Measurements from ENCODE around the gene ANXA11. TPM values are rescaled to one million over a fixed set of nuclear protein-coding genes. Genes with fewer than 3 reads are reported as not detected.
"Not testable (repeated sequence)": the region's sequence is repeated elsewhere in the genome, so short reads cannot be mapped to it uniquely, and the experiment has no call there.

The ANXA11 gene
- total and polyA plus RNA-seq, 2 of the 4 experiments (the other 2 are of a cell fraction): 39.4 to 109 TPM

DNA sequence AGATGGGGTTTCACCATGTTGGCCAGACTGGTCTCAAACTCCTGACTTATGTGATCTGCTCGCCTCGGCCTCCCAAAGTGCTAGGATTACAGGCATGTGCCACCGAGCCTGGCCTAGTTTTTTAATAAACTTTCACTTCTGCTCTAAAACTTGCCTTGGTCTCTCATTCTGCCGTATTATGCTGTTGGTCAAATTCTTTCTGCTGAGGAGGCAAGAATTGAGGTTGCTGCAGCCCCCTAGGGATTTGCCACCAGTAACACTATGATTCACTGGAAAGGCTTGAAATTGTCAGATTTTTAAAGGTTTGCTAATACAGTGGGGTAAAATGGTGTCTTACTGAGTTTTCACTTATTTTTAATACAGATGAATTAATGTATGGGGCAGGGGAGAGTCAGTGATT lies 21.4 kb upstream of the ANXA11 start:
- H4K91ac ChIP-seq (ENCODE audit: insufficient read depth, low read depth, low read length); H3K14ac ChIP-seq (replicated peaks; ENCODE audit: low read depth, low read length); in situ Hi-C loops (cut with MboI; ENCODE audit: low sequenced_read_pairs); H2BK5ac ChIP-seq (ENCODE audit: low read depth, low read length, poor library complexity, severe bottlenecking); POLR2A ChIA-PET (ENCODE audit: unreplicated experiment); H3K27ac ChIP-seq (ENCODE audit: insufficient read depth, low read length); H3K23ac ChIP-seq (ENCODE audit: low read depth, low read length); H2AFZ ChIP-seq (replicated peaks; ENCODE audit: low read length, poor library complexity); DNase-seq; H4K8ac ChIP-seq (ENCODE audit: low read depth in 2 of 2, low read length in 2 of 2); H3K18ac ChIP-seq (ENCODE audit: low read depth, low read length); dilution Hi-C loops (cut with HindIII; ENCODE audit: low sequenced_read_pairs, unreplicated experiment); H2AK5ac ChIP-seq (ENCODE audit: low read depth, low read length); H3K4me2 ChIP-seq (ENCODE audit: low read depth, low read length); H4K5ac ChIP-seq (ENCODE audit: low read depth, low read length); H3K27me3 ChIP-seq (ENCODE audit: control insufficient read depth, insufficient read depth, low read length); H2BK15ac ChIP-seq (ENCODE audit: low read depth, low read length); H2BK120ac ChIP-seq (ENCODE audit: low read depth, low read length); H3K4ac ChIP-seq (ENCODE audit: low read depth, low read length); H2BK20ac ChIP-seq (ENCODE audit: low read depth, low read length); H4K20me1 ChIP-seq (ENCODE audit: insufficient read depth, low read length); H3K4me3 ChIP-seq (ENCODE audit: insufficient read depth, low read depth, low read length); H3K36me3 ChIP-seq (ENCODE audit: control insufficient read depth, insufficient read depth, low read length); H3K9me1 ChIP-seq (ENCODE audit: insufficient read depth, low read length); H3K9me3 ChIP-seq (ENCODE audit: control insufficient read depth, insufficient read depth, low read length); H3K4me1 ChIP-seq (ENCODE audit: control insufficient read depth, insufficient read depth, low read length); BruUV-seq (replicated peaks); H2AK9ac ChIP-seq (replicated peaks; ENCODE audit: low read depth, low read length, poor library complexity); H3K56ac ChIP-seq (ENCODE audit: extremely low read depth, insufficient read depth, low read length); H3K9ac ChIP-seq (ENCODE audit: low read depth, low read length); H3K79me1 ChIP-seq (ENCODE audit: low read depth in 1 of 2, low read length in 2 of 2): not testable (repeated sequence)
- CTCF ChIA-PET: interaction anchor here (0.6 kb wide), 1 partner anchor 41 kb away, joined by 4 read pairs; no protein-coding TSS in a partner anchor
- no CpG with 5 or more reads among the region's 4 CpGs for WGBS, 2 experiments (ENCODE audit: extremely low coverage in 2 of 2, insufficient read length in 1 of 2)
- ATAC-seq (ENCODE audit: low read depth): peak; percentile 56
- intact Hi-C loops (cut with micrococcal nuclease): loop anchor here (10.0 kb wide), 1 partner anchor 312 kb away; no protein-coding TSS in a partner anchor
- peak; percentile 25; the same call in 1 of the 2 replicates for TF ChIP-seq MAFK (IDR thresholded peaks at IDR 0.05; ENCODE audit: low read depth, low read length)

DNA sequence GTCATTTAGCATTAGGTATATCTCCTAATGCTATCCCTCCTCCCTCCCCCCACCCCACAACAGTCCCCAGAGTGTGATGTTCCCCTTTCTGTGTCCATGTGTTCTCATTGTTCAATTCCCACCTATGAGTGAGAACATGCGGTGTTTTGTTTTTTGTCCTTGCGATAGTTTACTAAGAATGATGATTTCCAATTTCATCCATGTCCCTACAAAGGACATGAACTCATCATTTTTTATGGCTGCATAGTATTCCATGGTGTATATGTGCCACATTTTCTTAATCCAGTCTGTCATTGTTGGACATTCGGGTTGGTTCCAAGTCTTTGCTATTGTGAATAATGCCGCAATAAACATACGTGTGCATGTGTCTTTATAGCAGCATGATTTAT lies 17.7 kb upstream of the ANXA11 start:
- H2BK15ac ChIP-seq (ENCODE audit: low read depth, low read length); H3K14ac ChIP-seq (replicated peaks; ENCODE audit: low read depth, low read length); H3K9me3 ChIP-seq (ENCODE audit: control insufficient read depth, insufficient read depth, low read length); dilution Hi-C loops (cut with HindIII; ENCODE audit: low sequenced_read_pairs, unreplicated experiment); in situ Hi-C loops (cut with MboI; ENCODE audit: low sequenced_read_pairs); H3K9ac ChIP-seq (ENCODE audit: low read depth, low read length); H3K18ac ChIP-seq (ENCODE audit: low read depth, low read length); H2BK20ac ChIP-seq (ENCODE audit: low read depth, low read length); POLR2A ChIA-PET (ENCODE audit: unreplicated experiment); H3K36me3 ChIP-seq (ENCODE audit: control insufficient read depth, insufficient read depth, low read length); DNase-seq; BruUV-seq (replicated peaks); ATAC-seq (ENCODE audit: low read depth); H3K56ac ChIP-seq (ENCODE audit: extremely low read depth, insufficient read depth, low read length); H2BK120ac ChIP-seq (ENCODE audit: low read depth, low read length); H3K27me3 ChIP-seq (ENCODE audit: control insufficient read depth, insufficient read depth, low read length); H3K79me1 ChIP-seq (ENCODE audit: low read depth in 1 of 2, low read length in 2 of 2); H3K4me2 ChIP-seq (ENCODE audit: low read depth, low read length); H2AK5ac ChIP-seq (ENCODE audit: low read depth, low read length); H2AFZ ChIP-seq (replicated peaks; ENCODE audit: low read length, poor library complexity); H3K4me3 ChIP-seq (ENCODE audit: insufficient read depth, low read depth, low read length); H3K23ac ChIP-seq (ENCODE audit: low read depth, low read length); H4K8ac ChIP-seq (ENCODE audit: low read depth in 2 of 2, low read length in 2 of 2); H3K4me1 ChIP-seq (ENCODE audit: control insufficient read depth, insufficient read depth, low read length); H3K27ac ChIP-seq (ENCODE audit: insufficient read depth, low read length); H4K5ac ChIP-seq (ENCODE audit: low read depth, low read length); H2BK5ac ChIP-seq (ENCODE audit: low read depth, low read length, poor library complexity, severe bottlenecking); H3K4ac ChIP-seq (ENCODE audit: low read depth, low read length); H2AK9ac ChIP-seq (replicated peaks; ENCODE audit: low read depth, low read length, poor library complexity); H4K91ac ChIP-seq (ENCODE audit: insufficient read depth, low read depth, low read length); H3K9me1 ChIP-seq (ENCODE audit: insufficient read depth, low read length); H4K20me1 ChIP-seq (ENCODE audit: insufficient read depth, low read length): not testable (repeated sequence)
- no CpG with 5 or more reads among the region's 5 CpGs for WGBS, 2 experiments (ENCODE audit: extremely low coverage in 2 of 2, insufficient read length in 1 of 2)
- intact Hi-C loops (cut with micrococcal nuclease): loop anchor here (10.0 kb wide), 1 partner anchor 308 kb away; no protein-coding TSS in a partner anchor
- CTCF ChIA-PET: interaction anchor here (1.0 to 1.5 kb wide), 5 partner anchors 20 to 164 kb away, joined by 3 to 12 read pairs (median 3); no protein-coding TSS in a partner anchor
